Endothelial cell of umbilical vein (primary cell): ENCODE measurements around the gene PDE3A. TPM values are rescaled to one million over a fixed set of nuclear protein-coding genes. Genes with fewer than 3 reads are reported as not detected.

Experiments used
- BruUV-seq: library from RNA; stranded (reverse); fragments of 400-500 nt; replicated peaks from 2 replicates; lab custom pipeline; 2021; lab: Mats Ljungman, UMichigan
- CTCF ChIA-PET: fragments of 300-600, 350-600 bp; sonication (Branson Sonifier 250); formaldehyde crosslinking; loops from one replicate; lab custom pipeline; 2021; ENCODE audit warnings: antibody characterized with exemption, inconsistent platforms; lab: Charles Lee
- POLR2A ChIA-PET: fragments of 300-600, 350-600 bp; sonication (Branson Sonifier 250); formaldehyde crosslinking; loops from one replicate; lab custom pipeline; 2021; ENCODE audit warnings: antibody characterized with exemption, inconsistent platforms; lab: Charles Lee
- DNase-seq: peaks from one replicate; pipeline ENCODE4 v3.0.0-alpha.2; 2011; ENCODE audit warnings: low read depth, low spot score
- FAIRE-seq: peaks from 2 replicates; lab custom pipeline; 2011; peaks lifted over from hg19 to GRCh38; lab: Jason Lieb, UNC
- H2AFZ ChIP-seq: 2 replicates; pipeline ENCODE4 v1.6.0; 2012; ENCODE audit warnings: low read depth, low read length, control low read depth, inconsistent platforms
- H3K27ac ChIP-seq: 2 replicates; pipeline ENCODE4 v1.5.1; 2011; ENCODE audit warnings: low read depth, mild to moderate bottlenecking, control low read depth, low read length, moderate library complexity; ENCODE audit not compliant: insufficient read depth
- H3K27me3 ChIP-seq, 2 experiments: 2 replicates each; pipeline versions ENCODE4 v1.6.0 to v1.6.1; 2011; ENCODE audit warnings: low read length in 2 of 2, mixed read lengths in 1 of 2; ENCODE audit not compliant: control insufficient read depth in 2 of 2, insufficient read depth in 2 of 2
- H3K36me3 ChIP-seq, 2 experiments: 2 replicates in 1 of 2; 3 replicates in 1 of 2; pipeline ENCODE4 v1.5.1; 2011; ENCODE audit warnings: low read length in 2 of 2, mild to moderate bottlenecking in 1 of 2, moderate library complexity in 1 of 2; ENCODE audit not compliant: control insufficient read depth in 2 of 2, insufficient read depth in 2 of 2; ENCODE audit errors: extremely low read depth in 1 of 2
- H3K4me1 ChIP-seq: 3 replicates; pipeline ENCODE4 v1.5.1; 2011; ENCODE audit warnings: mild to moderate bottlenecking, low read length; ENCODE audit not compliant: control insufficient read depth, insufficient read depth; ENCODE audit errors: extremely low read depth
- H3K4me2 ChIP-seq: 2 replicates; pipeline ENCODE4 v1.6.1; 2011; ENCODE audit warnings: low read length, control low read depth, mixed read lengths; ENCODE audit not compliant: insufficient read depth
- H3K4me3 ChIP-seq, 3 experiments: fragments of 200-600 bp in 1 of 3; sonication (generic), shearing (Covaris generic) in 1 of 3; replicated peaks in 1 of 3; 2 replicates each; pipeline ENCODE4 v1.5.1; 2011 to 2016; ENCODE audit warnings: control low read depth in 3 of 3, low read length in 3 of 3, mild to moderate bottlenecking in 2 of 3, inconsistent platforms in 1 of 3, low read depth in 1 of 3, moderate library complexity in 1 of 3; ENCODE audit not compliant: insufficient read depth in 1 of 3
- H3K79me2 ChIP-seq: 2 replicates; pipeline ENCODE4 v1.6.0; 2012; ENCODE audit warnings: low read length, inconsistent platforms; ENCODE audit not compliant: control insufficient read depth, insufficient read depth
- H3K9ac ChIP-seq: replicated peaks from 2 replicates; pipeline ENCODE3; 2011; ENCODE audit warnings: low read length, control low read depth; ENCODE audit not compliant: insufficient read depth; ENCODE audit errors: extremely low read depth
- H3K9me1 ChIP-seq: replicated peaks from 3 replicates; pipeline ENCODE4 v1.6.0; 2011; ENCODE audit warnings: mild to moderate bottlenecking, low read length; ENCODE audit not compliant: control insufficient read depth, insufficient read depth; ENCODE audit errors: extremely low read depth
- H3K9me3 ChIP-seq: replicated peaks from 2 replicates; pipeline ENCODE4 v1.5.1; 2012; ENCODE audit warnings: low read length, inconsistent platforms; ENCODE audit not compliant: control insufficient read depth, insufficient read depth
- H4K20me1 ChIP-seq: replicated peaks from 2 replicates; pipeline ENCODE3; 2011; ENCODE audit warnings: mild to moderate bottlenecking, low read length; ENCODE audit not compliant: control insufficient read depth, insufficient read depth; ENCODE audit errors: extremely low read depth
- CTCF ChIP-seq, 2 donors: IDR thresholded peaks; 1 replicate in 1 of 2; 2 replicates in 1 of 2; pipeline ENCODE4 v1.5.1; 2011; ENCODE audit warnings: low read length in 2 of 2, mild to moderate bottlenecking in 2 of 2, moderate library complexity in 2 of 2, control low read depth in 1 of 2, inconsistent platforms in 1 of 2, low read depth in 1 of 2; ENCODE audit not compliant: insufficient read depth in 1 of 2; ENCODE audit errors: extremely low read depth in 1 of 2
- EZH2 ChIP-seq: IDR thresholded peaks from 2 replicates; pipeline ENCODE4 v1.6.1; 2012; ENCODE audit warnings: borderline replicate concordance, low read depth, mild to moderate bottlenecking, moderate library complexity, low read length, inconsistent platforms; ENCODE audit not compliant: severe bottlenecking
- FOS ChIP-seq: IDR thresholded peaks from 2 replicates; pipeline ENCODE4 v1.6.1; 2011; ENCODE audit warnings: mild to moderate bottlenecking, low read length, moderate library complexity, borderline replicate concordance; ENCODE audit not compliant: insufficient read depth
- GATA2 ChIP-seq: IDR thresholded peaks from 2 replicates; pipeline ENCODE4 v1.7.0; 2011; ENCODE audit warnings: low read depth, mild to moderate bottlenecking, moderate library complexity, mixed read lengths, low read length; ENCODE audit not compliant: insufficient read length, insufficient read depth
- JUN ChIP-seq: IDR thresholded peaks from 2 replicates; pipeline ENCODE4 v1.6.1; 2011; ENCODE audit warnings: borderline replicate concordance, low read depth; ENCODE audit not compliant: insufficient read length, insufficient read depth
- MAX ChIP-seq: IDR thresholded peaks from 2 replicates; pipeline ENCODE4 v1.6.1; 2011; ENCODE audit not compliant: insufficient read depth, insufficient read length
- MYC ChIP-seq: IDR thresholded peaks from one replicate; pipeline ENCODE4 v1.6.1; 2011; ENCODE audit warnings: mild to moderate bottlenecking, low read depth, low read length
- POLR2A ChIP-seq: IDR thresholded peaks from 2 replicates; pipeline ENCODE4 v1.6.1; 2012; ENCODE audit warnings: low read depth, mild to moderate bottlenecking, control low read depth, low read length
- POLR2AphosphoS5 ChIP-seq: IDR thresholded peaks from 2 replicates; pipeline ENCODE4 v1.6.1; 2012; ENCODE audit warnings: low read depth, mild to moderate bottlenecking, control low read depth, low read length, moderate library complexity; ENCODE audit not compliant: insufficient read depth
- dilution Hi-C: fragments of 300-500 bp; cut with MboI; formaldehyde crosslinking; loops from one replicate; pipeline ENCODE4 v1.15.0; 2019; ENCODE audit warnings: low sequenced_read_pairs; ENCODE audit not compliant: extremely low pct_ligation_motif_present
- intact Hi-C: fragments of 100-400 bp; cut with micrococcal nuclease; formaldehyde crosslinking; loops from one replicate; pipeline ENCODE4 v1.10.0; 2022
- polyA plus RNA-seq, 4 experiments: library from polyadenylated mRNA; depleted of rRNA in 3 of 4; stranded (reverse) in 3 of 4; unstranded in 1 of 4; fragments of >200 nt; gene quantifications; 2 replicates each; pipeline versions ENCODE4 v1.2.1 to v1.2.3, GENCODE V29; 2011 to 2012; ENCODE audit warnings: missing spikeins in 1 of 4
- total RNA-seq: library from RNA; stranded (reverse); gene quantifications from 2 replicates; pipeline ENCODE4 v1.2.3, GENCODE V29; 2021

The PDE3A gene
- total and polyA plus RNA-seq, 2 donors (not counting 3 experiments of a cell fraction or from before 2014, with no cell fraction given): 14.0 to 27.4 TPM

- ChIA-PET POLR2A (no interaction called here), CTCF (interaction anchor here (0.6 to 1.3 kb wide), 3 partner anchors 8 to 153 kb away, joined by 3 read pairs; no protein-coding TSS in a partner anchor)
- Histone ChIP-seq H3K9me1 (no peaks in the 10 kb centered on the region), H3K27ac (no peak overlapping the region), H3K9me3 (no peaks in the 10 kb centered on the region), H4K20me1 (peaks cover 3% of the 10 kb centered on the region), H3K4me1 (peaks cover 7% of the 10 kb centered on the region), H3K4me2 (no peak overlapping the region), H3K27me3 (no peaks in the 10 kb centered on the region), H3K36me3 (no peaks in the 10 kb centered on the region), H3K79me2 (peaks cover 8% of the 10 kb centered on the region), H3K9ac (no peak overlapping the region), H2AFZ (no peak overlapping the region), H3K4me3 (no peak overlapping the region)
- BruUV-seq: no TSS peak
- intact Hi-C loops: no loop called here
- no peak for DNase-seq
- no peak for FAIRE-seq
- no peak for TF ChIP-seq POLR2A
- TF ChIP-seq GATA2: no peak
- TF ChIP-seq MAX: no peak
- TF ChIP-seq CTCF (IDR thresholded peaks at IDR 0.05; ENCODE audit: extremely low read depth in 1 of 2, insufficient read depth in 1 of 2, low read depth in 1 of 2, low read length in 2 of 2): no peak
- TF ChIP-seq MYC: no peak
- TF ChIP-seq POLR2AphosphoS5: no peak
- no peak for TF ChIP-seq JUN
- no peak for TF ChIP-seq FOS
- TF ChIP-seq EZH2: no peak
- dilution Hi-C loops: no loop called here
These were observed 27.6 kb downstream of the PDE3A start for GRCh38 chr12:20395791-20396550.
